Sigmoid colon (tissue), 7 donors: ENCODE measurements around the gene ABHD2. TPM values are rescaled to one million over a fixed set of nuclear protein-coding genes. Genes with fewer than 3 reads are reported as not detected.

ENCODE experiments used
- DNase-seq: peaks from one replicate; pipeline ENCODE4 v3.0.0-alpha.2; 2019
- H3K27ac ChIP-seq, 4 donors: fragments of 200-600 bp; sonication (generic); one replicate each; pipeline ENCODE4 v1.5.1; 2016 to 2019; ENCODE audit warnings: mild to moderate bottlenecking in 1 of 4
- H3K27me3 ChIP-seq, 3 donors: fragments of 200-600 bp; sonication (generic); one replicate each; pipeline ENCODE4 v1.5.1; 2019; ENCODE audit warnings: mild to moderate bottlenecking in 1 of 3
- H3K36me3 ChIP-seq, 4 donors: fragments of 200-600 bp; sonication (generic); one replicate each; pipeline ENCODE4 v1.5.1; 2016 to 2019
- H3K4me1 ChIP-seq, 4 donors: fragments of 200-600 bp; sonication (generic); one replicate each; pipeline ENCODE4 v1.5.1; 2017 to 2019
- H3K4me3 ChIP-seq, 4 donors: fragments of 200-600 bp; sonication (generic); one replicate each; pipeline ENCODE4 v1.5.1; 2017 to 2019; ENCODE audit warnings: mild to moderate bottlenecking in 2 of 4, moderate library complexity in 1 of 4
- H3K9me3 ChIP-seq, 4 donors: fragments of 200-600 bp in 3 of 4; sonication (generic) in 3 of 4; one replicate each; pipeline versions ENCODE4 v1.5.1 to v1.6.1; 2013 to 2019
- CTCF ChIP-seq, 4 experiments: fragments of 450-650 bp in 3 of 4; fragments of 200-600 bp in 1 of 4; IDR thresholded peaks; one replicate each; pipeline ENCODE4 v1.5.1; 2016 to 2019; ENCODE audit warnings: antibody characterized with exemption in 4 of 4, mild to moderate bottlenecking in 3 of 4, moderate library complexity in 2 of 4
- EP300 ChIP-seq, 4 donors: sonication (generic); formaldehyde crosslinking; IDR thresholded peaks; one replicate each; pipeline ENCODE4 v1.6.1; 2017; ENCODE audit warnings: antibody characterized with exemption in 4 of 4
- POLR2A ChIP-seq, 2 donors: fragments of 450-650 bp; IDR thresholded peaks; one replicate each; pipeline ENCODE4 v1.6.1; 2016; ENCODE audit warnings: antibody characterized with exemption in 2 of 2, mild to moderate bottlenecking in 2 of 2, moderate library complexity in 2 of 2
- POLR2AphosphoS5 ChIP-seq, 4 donors: sonication (generic); formaldehyde crosslinking; IDR thresholded peaks; one replicate each; pipeline ENCODE4 v1.6.1; 2017; ENCODE audit warnings: antibody characterized with exemption in 4 of 4
- WGBS, 2 donors: extraction: QIAGEN DNeasy Blood & Tissue Kit; methylation state at CpG; one replicate each; pipeline ENCODE4 v1.1.7; 2013; 5-methylcytosine and 5-hydroxymethylcytosine counted together
- intact Hi-C: fragments of 100-400 bp; cut with DNase I; formaldehyde crosslinking; loops from one replicate; pipeline ENCODE4 v1.15.1; 2023
- polyA plus RNA-seq, 3 donors: library from polyadenylated mRNA; stranded (reverse); fragments of 200-250 nt; gene quantifications; one replicate each; pipeline ENCODE4 v1.2.3, GENCODE V29; 2013
- total RNA-seq, 4 donors: library from RNA; depleted of rRNA; stranded (reverse); fragments of >200 nt; gene quantifications; one replicate each; pipeline ENCODE4 v1.1.0, GENCODE V29; 2016
- donor health status: healthy with polysubstance abuse.
- donor health status: Bipolar disorder and iron deficiency.
- donor health status: healthy.

The ABHD2 gene
- total and polyA plus RNA-seq, 7 donors = 1.8 to 81.5 (median 32.9) TPM

GRCh38 chr15:89208256-89208655 lies 120.0 kb downstream of the ABHD2 start:
- peaks cover 0 to 8% (median 4%) of the 10 kb centered on the region in 4 donors for H3K4me1 ChIP-seq
- no peak for TF ChIP-seq POLR2A (IDR thresholded peaks at IDR 0.05)
- no peak for TF ChIP-seq POLR2AphosphoS5 (IDR thresholded peaks at IDR 0.05)
- no peak for TF ChIP-seq CTCF (IDR thresholded peaks at IDR 0.05)
- TF ChIP-seq EP300 (IDR thresholded peaks at IDR 0.05) = no peak
- intact Hi-C loops = loop anchor here (10.0 kb wide), 1 partner anchor 227 kb away; no protein-coding TSS in a partner anchor
- no peak overlapping the region for H3K27ac ChIP-seq
- H3K36me3 ChIP-seq = no peaks in the 10 kb centered on the region
- no peaks in the 10 kb centered on the region for H3K27me3 ChIP-seq
- no peak overlapping the region for H3K4me3 ChIP-seq
- no peaks in the 10 kb centered on the region for H3K9me3 ChIP-seq
- no peak for DNase-seq

GRCh38 chr15:89209057-89209456 lies 120.8 kb downstream of the ABHD2 start:
- intact Hi-C loops = loop anchor here (10.0 kb wide), 1 partner anchor 226 kb away; no protein-coding TSS in a partner anchor
- H3K4me1 ChIP-seq = peaks cover 0 to 16% (median 7%) of the 10 kb centered on the region in 4 donors
- whole genome bisulfite sequencing, 2 donors = 51 to 77% methylated on average over 1 of the region's 1 CpG

GRCh38 chr15:89211678-89212170 lies 123.5 kb downstream of the ABHD2 start:
- Histone ChIP-seq H3K4me3 (no peak overlapping the region), H3K27ac (no peak overlapping the region), H3K27me3 (no peaks in the 10 kb centered on the region), H3K9me3 (no peaks in the 10 kb centered on the region), H3K36me3 (no peaks in the 10 kb centered on the region), H3K4me1 (peaks cover 0 to 17% (median 7%) of the 10 kb centered on the region in 4 donors)
- no peak for TF ChIP-seq POLR2A (IDR thresholded peaks at IDR 0.05)
- TF ChIP-seq CTCF (IDR thresholded peaks at IDR 0.05) = no peak
- 82 to 92% methylated on average over 5 of the region's 5 CpGs for WGBS, 2 donors
- no peak for DNase-seq
- intact Hi-C loops = no loop called here

More at GRCh38 chr15:89209057-89209456, 120.8 kb downstream of the ABHD2 start:
- no peaks in the 10 kb centered on the region for H3K36me3 ChIP-seq
- no peak overlapping the region for H3K4me3 ChIP-seq
- H3K27ac ChIP-seq = no peak overlapping the region
- TF ChIP-seq POLR2AphosphoS5 (IDR thresholded peaks at IDR 0.05) (no peak), EP300 (IDR thresholded peaks at IDR 0.05) (no peak), CTCF (IDR thresholded peaks at IDR 0.05) (no peak), POLR2A (IDR thresholded peaks at IDR 0.05) (no peak)
- no peaks in the 10 kb centered on the region for H3K27me3 ChIP-seq
- no peak for DNase-seq
- no peaks in the 10 kb centered on the region for H3K9me3 ChIP-seq

GRCh38 chr15:89215627-89216026 lies 127.4 kb downstream of the ABHD2 start:
- Histone ChIP-seq H3K9me3 (no peaks in the 10 kb centered on the region), H3K27ac (no peak overlapping the region), H3K4me1 (peaks cover 0 to 12% (median 5%) of the 10 kb centered on the region in 4 donors), H3K4me3 (no peak overlapping the region), H3K27me3 (no peaks in the 10 kb centered on the region), H3K36me3 (no peaks in the 10 kb centered on the region)
- WGBS, 2 donors = 85 to 91% methylated on average over 2 of the region's 2 CpGs
- DNase-seq = no peak
- intact Hi-C loops = no loop called here
- TF ChIP-seq POLR2A (IDR thresholded peaks at IDR 0.05) (no peak), EP300 (IDR thresholded peaks at IDR 0.05) (no peak), POLR2AphosphoS5 (IDR thresholded peaks at IDR 0.05) (no peak), CTCF (IDR thresholded peaks at IDR 0.05) (no peak)

GRCh38 chr15:89217031-89217430 lies 128.8 kb downstream of the ABHD2 start:
- intact Hi-C loops = no loop called here
- 94 to 95% methylated on average over 20 of the region's 20 CpGs for WGBS, 2 donors

More at GRCh38 chr15:89217031-89217430, 128.8 kb downstream of the ABHD2 start:
- H3K9me3 ChIP-seq = no peaks in the 10 kb centered on the region
- no peaks in the 10 kb centered on the region for H3K27me3 ChIP-seq
- H3K36me3 ChIP-seq = no peaks in the 10 kb centered on the region
- peaks cover 0 to 12% (median 5%) of the 10 kb centered on the region in 4 donors for H3K4me1 ChIP-seq
- no peak overlapping the region for H3K27ac ChIP-seq
- no peak overlapping the region for H3K4me3 ChIP-seq
- no peak for TF ChIP-seq EP300 (IDR thresholded peaks at IDR 0.05)
- no peak for TF ChIP-seq POLR2AphosphoS5 (IDR thresholded peaks at IDR 0.05)
- no peak for TF ChIP-seq CTCF (IDR thresholded peaks at IDR 0.05)
- TF ChIP-seq POLR2A (IDR thresholded peaks at IDR 0.05) = no peak
- DNase-seq = no peak
